Right atrium auricular region (tissue), 2 donors: Measurements from ENCODE around the gene PLA2G2F. TPM values are rescaled to one million over a fixed set of nuclear protein-coding genes. Genes with fewer than 3 reads are reported as not detected.

Source experiments
- DNase-seq: peaks from one replicate; pipeline ENCODE4 v3.0.0-alpha.2; 2019; ENCODE audit warnings: low spot score
- H3K27ac ChIP-seq, 2 donors: fragments of 200-600 bp; sonication (generic); 1 replicate in 1 of 2; 2 replicates in 1 of 2; pipeline ENCODE4 v1.5.1; 2016 to 2019
- H3K27me3 ChIP-seq, 2 donors: fragments of 200-600 bp; sonication (generic); one replicate each; pipeline versions ENCODE4 v1.5.1 to v1.6.0; 2017 to 2019
- H3K36me3 ChIP-seq: fragments of 200-600 bp; sonication (generic); one replicate; pipeline ENCODE4 v1.5.1; 2016
- H3K4me1 ChIP-seq, 2 donors: fragments of 200-600 bp; sonication (generic); one replicate each; pipeline versions ENCODE4 v1.5.1 to v1.6.0; 2017 to 2019
- H3K4me3 ChIP-seq, 2 donors: fragments of 200-600 bp; sonication (generic); 1 replicate in 1 of 2; 2 replicates in 1 of 2; pipeline ENCODE4 v1.5.1; 2017 to 2019; ENCODE audit warnings: mild to moderate bottlenecking in 1 of 2, moderate library complexity in 1 of 2
- H3K9me3 ChIP-seq, 2 donors: fragments of 200-600 bp; sonication (generic); one replicate each; pipeline ENCODE4 v1.5.1; 2019
- total RNA-seq, 2 donors: library from RNA; depleted of rRNA; stranded (reverse); fragments of >200 nt; gene quantifications; one replicate each; pipeline ENCODE4 v1.1.0, GENCODE V29; 2016
- TF ChIP-seq, protein P1 (sequence below), 2 donors: fragments of 200-600 bp; sonication (generic); IDR thresholded peaks; one replicate each; pipeline ENCODE4 v1.5.1; 2019; ENCODE audit warnings: antibody characterized with exemption in 2 of 2

PLA2G2F gene
- total RNA-seq, 2 donors from 2014 or later, result not detected

DNA sequence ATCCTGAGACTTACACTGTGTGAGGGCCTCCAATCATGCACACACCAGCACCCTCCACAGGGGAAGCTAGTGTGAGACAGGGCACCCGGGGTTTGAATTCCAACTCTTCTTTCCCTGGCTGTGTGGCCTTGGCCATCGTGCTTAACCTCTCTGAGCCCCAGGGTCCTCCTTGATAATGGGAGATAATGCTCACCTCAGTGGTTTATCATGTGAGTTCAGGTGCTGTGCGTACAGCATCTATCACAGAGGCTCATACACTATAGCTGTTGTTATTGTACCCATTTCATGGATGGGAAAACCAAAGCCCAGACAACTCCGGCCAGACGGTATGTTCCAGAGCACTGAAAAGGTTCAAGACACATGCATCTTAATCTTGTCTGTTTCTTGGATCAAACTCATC is 30.8 kb downstream of the PLA2G2F start:
- TF ChIP-seq, protein P1, sequence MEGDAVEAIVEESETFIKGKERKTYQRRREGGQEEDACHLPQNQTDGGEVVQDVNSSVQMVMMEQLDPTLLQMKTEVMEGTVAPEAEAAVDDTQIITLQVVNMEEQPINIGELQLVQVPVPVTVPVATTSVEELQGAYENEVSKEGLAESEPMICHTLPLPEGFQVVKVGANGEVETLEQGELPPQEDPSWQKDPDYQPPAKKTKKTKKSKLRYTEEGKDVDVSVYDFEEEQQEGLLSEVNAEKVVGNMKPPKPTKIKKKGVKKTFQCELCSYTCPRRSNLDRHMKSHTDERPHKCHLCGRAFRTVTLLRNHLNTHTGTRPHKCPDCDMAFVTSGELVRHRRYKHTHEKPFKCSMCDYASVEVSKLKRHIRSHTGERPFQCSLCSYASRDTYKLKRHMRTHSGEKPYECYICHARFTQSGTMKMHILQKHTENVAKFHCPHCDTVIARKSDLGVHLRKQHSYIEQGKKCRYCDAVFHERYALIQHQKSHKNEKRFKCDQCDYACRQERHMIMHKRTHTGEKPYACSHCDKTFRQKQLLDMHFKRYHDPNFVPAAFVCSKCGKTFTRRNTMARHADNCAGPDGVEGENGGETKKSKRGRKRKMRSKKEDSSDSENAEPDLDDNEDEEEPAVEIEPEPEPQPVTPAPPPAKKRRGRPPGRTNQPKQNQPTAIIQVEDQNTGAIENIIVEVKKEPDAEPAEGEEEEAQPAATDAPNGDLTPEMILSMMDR (IDR thresholded peaks at IDR 0.05), result no peak
- no peaks in the 10 kb centered on the region for H3K36me3 ChIP-seq

DNA sequence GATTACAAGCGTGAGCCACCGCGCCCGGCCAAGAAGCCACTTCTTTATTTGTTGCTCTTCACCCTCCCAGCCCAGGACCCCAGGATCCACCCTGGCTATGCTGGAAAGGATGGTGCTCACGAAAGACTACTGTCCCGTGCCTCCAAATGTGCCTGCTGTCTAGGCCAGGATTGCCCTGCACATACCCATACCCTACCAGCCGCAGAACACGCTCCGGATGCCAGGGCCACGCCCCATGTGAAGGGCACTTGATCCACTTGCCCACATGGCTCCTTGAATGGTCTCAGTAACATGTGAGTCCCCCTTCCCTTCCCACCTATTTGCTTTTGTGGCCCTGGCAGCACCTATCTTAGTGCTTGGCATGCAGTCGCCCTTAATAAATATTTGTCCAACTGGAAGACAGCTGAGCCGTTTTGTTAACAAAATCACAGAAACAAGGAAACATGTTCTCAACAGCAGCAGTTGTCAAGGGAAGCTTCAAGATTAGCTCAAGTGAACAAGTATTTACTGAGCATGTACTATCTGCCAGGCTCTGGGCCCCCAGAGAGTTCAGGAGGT is 33.0 kb downstream of the PLA2G2F start:
- H3K27me3 ChIP-seq, result no peaks in the 10 kb centered on the region
- no peaks in the 10 kb centered on the region for H3K4me1 ChIP-seq
- H3K36me3 ChIP-seq, result no peaks in the 10 kb centered on the region
- H3K4me3 ChIP-seq, result no peak overlapping the region
- H3K9me3 ChIP-seq, result no peaks in the 10 kb centered on the region
- no peak for DNase-seq
- TF ChIP-seq, protein P1 (IDR thresholded peaks at IDR 0.05), result no peak
- no peak overlapping the region for H3K27ac ChIP-seq

More for the DNA sequence above, 30.8 kb downstream of the PLA2G2F start:
- no peaks in the 10 kb centered on the region for H3K27me3 ChIP-seq
- peaks cover 0 to 15% of the 10 kb centered on the region in 2 donors for H3K4me1 ChIP-seq
- H3K27ac ChIP-seq, result no peak overlapping the region
- no peaks in the 10 kb centered on the region for H3K9me3 ChIP-seq
- H3K4me3 ChIP-seq, result no peak overlapping the region
- DNase-seq, result no peak

DNA sequence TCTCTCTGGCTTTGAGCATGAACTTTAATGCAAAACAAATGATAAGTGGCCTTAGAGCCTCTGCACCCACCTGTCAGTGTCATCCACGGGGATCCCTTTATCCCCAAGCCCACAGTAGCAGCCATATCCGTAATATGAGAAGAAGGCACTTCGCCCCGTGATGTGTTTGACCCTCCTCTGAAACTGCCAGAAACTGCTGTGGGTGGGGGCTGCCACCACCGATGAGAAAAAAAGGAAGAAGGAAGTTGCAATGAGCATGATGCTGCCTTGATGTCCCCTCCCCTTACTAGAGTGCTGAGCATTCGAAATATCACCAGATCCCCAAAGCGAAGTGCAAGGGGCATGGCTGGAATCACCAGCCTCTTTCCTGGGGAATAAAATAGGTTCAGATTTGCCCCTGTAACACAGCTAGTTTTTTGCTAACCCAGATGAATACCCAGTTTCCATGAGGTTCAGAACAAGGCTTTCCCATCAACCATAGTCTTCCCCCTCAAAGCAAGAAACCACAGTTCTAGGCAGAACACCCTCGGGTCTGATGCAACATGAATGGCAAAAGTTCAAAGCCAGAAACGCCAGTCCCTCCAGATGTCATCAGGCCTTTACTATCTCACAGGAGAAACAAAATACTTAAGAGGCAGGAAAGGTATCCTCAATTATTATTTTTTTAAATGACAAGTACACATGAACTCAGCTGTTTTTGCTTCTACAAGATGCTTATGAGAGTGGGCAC is 36.0 kb downstream of the PLA2G2F start:
- no peak overlapping the region for H3K4me3 ChIP-seq
- no peaks in the 10 kb centered on the region for H3K27me3 ChIP-seq
- TF ChIP-seq, protein P1 (IDR thresholded peaks at IDR 0.05), result no peak
- no peaks in the 10 kb centered on the region for H3K36me3 ChIP-seq
- no peak overlapping the region for H3K27ac ChIP-seq
- DNase-seq, result no peak
- H3K4me1 ChIP-seq, result no peaks in the 10 kb centered on the region
- H3K9me3 ChIP-seq, result no peaks in the 10 kb centered on the region

DNA sequence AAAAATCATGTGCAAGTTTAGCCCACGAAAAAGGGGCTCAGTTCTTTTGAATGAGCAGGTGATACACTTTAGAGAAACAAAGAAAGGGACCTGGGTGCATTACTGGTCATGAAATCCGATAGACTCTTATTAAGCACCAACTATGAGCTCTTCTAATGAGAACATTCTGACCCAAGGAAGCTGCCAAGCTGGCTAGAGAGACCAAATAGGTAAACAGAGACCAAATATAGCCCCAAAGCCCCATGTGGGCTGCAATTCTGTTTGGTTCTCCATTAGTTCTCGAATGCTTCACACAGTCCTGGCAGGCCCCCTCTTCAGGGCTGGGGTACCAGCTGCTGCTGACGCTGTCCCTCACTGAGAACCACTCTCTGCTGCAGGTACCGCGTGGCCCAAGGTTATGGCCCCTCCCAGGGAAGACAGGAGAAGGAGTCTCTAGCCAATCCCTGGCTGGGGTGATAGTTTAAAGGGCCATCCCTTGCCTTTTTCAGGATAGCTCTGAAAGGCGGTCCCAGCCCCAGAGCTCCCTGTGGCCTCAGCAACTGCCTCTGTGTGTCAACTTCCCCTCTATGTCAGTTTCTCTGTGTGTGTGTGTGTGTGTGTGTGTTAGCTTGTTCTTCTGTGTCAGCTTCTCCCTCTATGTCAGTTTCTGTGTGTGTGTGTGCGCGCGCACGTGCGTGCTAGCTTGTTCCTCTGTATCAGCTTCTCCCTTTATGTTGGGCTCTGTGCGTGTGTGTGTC is 39.7 kb downstream of the PLA2G2F start:
- Histone ChIP-seq H3K36me3 (no peaks in the 10 kb centered on the region), H3K27ac (no peak overlapping the region), H3K27me3 (no peaks in the 10 kb centered on the region), H3K9me3 (no peaks in the 10 kb centered on the region), H3K4me1 (no peaks in the 10 kb centered on the region), H3K4me3 (no peak overlapping the region)
- TF ChIP-seq, protein P1 (IDR thresholded peaks at IDR 0.05), result no peak
- DNase-seq, result no peak

DNA sequence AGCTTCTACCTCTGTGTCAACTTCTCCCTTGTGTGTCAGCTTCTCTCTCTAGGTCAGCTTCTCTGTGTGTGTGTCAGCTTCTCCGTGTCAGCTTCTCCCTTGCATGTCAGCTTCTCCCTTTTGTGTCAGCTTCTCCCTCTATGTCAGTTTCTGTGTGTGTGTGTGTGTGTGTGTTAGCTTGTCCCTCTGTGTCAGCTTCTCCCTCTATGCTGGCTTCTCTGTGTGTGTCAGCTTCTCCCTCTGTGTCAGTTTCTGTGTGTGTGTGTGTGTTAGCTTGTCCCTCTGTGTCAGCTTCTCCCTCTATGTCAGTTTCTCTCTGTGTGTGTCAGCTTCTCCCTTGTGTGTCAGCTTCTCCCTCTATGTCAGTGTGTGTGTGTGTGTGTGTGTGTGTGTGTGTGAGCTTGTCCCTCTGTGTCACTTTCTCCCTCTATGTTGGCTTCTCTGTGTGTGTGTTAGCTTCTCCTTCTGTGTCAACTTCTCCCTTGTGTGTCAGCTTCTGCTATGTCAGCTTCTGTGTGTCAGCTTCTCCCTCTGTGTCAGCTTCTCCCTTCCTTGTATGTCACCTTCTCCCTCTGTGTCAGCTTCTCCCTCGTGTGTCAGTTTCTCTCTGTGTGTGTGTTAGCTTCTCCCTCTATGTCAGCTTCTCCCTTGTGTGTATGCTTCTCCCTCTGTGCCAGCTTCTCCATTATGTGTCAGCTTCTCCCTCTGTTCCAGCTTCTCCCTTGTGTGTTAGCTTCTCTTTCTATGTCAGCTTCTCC is 40.4 kb downstream of the PLA2G2F start:
- H3K27me3 ChIP-seq, result no peaks in the 10 kb centered on the region
- H3K36me3 ChIP-seq, result no peaks in the 10 kb centered on the region
- TF ChIP-seq, protein P1 (IDR thresholded peaks at IDR 0.05), result no peak
- H3K4me1 ChIP-seq, result no peaks in the 10 kb centered on the region
- no peak for DNase-seq
- H3K9me3 ChIP-seq, result no peaks in the 10 kb centered on the region
- H3K27ac ChIP-seq, result no peak overlapping the region
- no peak overlapping the region for H3K4me3 ChIP-seq
